ENCODE data around the gene RETN. TPM values are rescaled to one million over a fixed set of nuclear protein-coding genes. Genes with fewer than 3 reads are reported as not detected.
A peak's percentile ranks its signal among the peaks of the same experiment; 100 is the strongest.

Gene RETN
- total and polyA plus RNA-seq, 5 donors from 2014 or later, result not detected

DNA sequence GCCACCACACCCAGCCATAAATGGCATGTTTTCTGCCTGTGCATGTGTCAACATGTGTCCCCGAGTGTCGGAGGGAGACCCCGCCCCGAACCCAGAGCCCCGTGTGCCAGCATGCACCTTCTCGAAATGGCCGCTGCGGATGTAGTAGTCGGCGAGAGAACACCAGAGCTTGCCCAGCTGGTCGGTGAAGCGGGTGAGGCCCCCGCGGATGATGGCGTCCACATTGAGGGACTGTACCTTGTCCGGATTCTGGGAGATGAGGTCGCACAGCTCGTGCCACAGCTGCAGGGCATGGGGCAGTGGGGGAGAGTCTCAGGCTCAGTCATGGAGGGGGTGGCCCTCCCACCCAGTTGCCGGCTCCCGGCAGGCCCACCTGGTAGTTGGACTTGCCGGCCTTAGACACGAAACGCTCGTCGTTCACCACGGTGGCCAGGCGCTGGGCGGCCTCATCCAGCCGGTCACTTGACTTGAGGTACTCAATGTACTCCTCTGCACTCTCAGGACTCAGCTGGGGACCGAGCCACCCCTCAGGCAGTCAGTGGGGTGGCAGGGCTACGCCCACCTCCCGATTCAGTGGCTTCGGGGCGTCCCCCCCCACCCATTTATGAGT is 43.0 kb upstream of the RETN start:
- H3K4me3 Mint-ChIP-seq, result no peak overlapping the region
- H3K9me3 Mint-ChIP-seq, result no peaks in the 10 kb centered on the region
- no peak overlapping the region for H3K4me3 ChIP-seq (ENCODE audit: low read depth, low read length)
- H3K27me3 Mint-ChIP-seq, result peaks cover 7% of the 10 kb centered on the region
- ATAC-seq (ENCODE audit: low read depth in 2 of 2), result no peak
- no peaks in the 10 kb centered on the region for H3K9me3 ChIP-seq (ENCODE audit: control insufficient read depth in 2 of 2, low read length in 2 of 2)
- no peak for DNase-seq
- H3K4me1 ChIP-seq (ENCODE audit: control insufficient read depth, insufficient read depth, low read length, poor library complexity, severe bottlenecking), result peaks cover 27% of the 10 kb centered on the region
- H3K36me3 Mint-ChIP-seq, result peaks cover 25% of the 10 kb centered on the region
- no peaks in the 10 kb centered on the region for H3K27me3 ChIP-seq (ENCODE audit: control insufficient read depth, insufficient read depth, low read length)
- H3K4me1 Mint-ChIP-seq, result peaks cover 5 to 40% (median 22%) of the 10 kb centered on the region in 4 donors
- H3K27ac Mint-ChIP-seq, result no peak overlapping the region
- no peak overlapping the region for H3K27ac ChIP-seq (ENCODE audit: insufficient read depth, low read length, poor library complexity, severe bottlenecking)
- peaks cover 56% of the 10 kb centered on the region for H3K36me3 ChIP-seq (ENCODE audit: control insufficient read depth, insufficient read depth, low read length)

DNA sequence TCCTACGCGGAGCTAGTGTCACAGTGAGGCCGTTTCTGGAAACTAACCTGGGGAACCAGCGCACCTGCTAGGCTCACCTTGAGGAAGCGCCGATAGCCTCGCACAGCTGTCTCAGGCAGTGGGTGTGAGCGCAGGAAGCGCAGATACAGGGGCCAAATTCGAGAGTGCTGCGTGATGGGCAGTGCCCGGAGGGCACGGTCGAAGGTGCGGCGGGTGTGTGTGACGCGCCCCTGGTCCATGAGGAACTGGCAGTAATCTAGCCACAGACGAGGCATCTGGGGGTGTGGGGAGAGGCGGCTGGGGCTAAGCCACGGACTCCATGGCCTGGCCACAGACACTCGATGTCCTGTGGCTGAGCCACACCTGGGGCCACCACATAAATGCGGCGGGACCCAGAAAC is 41.7 kb upstream of the RETN start:
- H3K27me3 Mint-ChIP-seq, result peaks cover 7% of the 10 kb centered on the region
- peaks cover 17% of the 10 kb centered on the region for H3K36me3 Mint-ChIP-seq
- H3K27ac Mint-ChIP-seq, result peak overlapping the region in 1 of 3 donors; percentile 46
- ATAC-seq (ENCODE audit: low read depth in 2 of 2) (no peak), DNase-seq (no peak)
- Histone ChIP-seq H3K27ac (ENCODE audit: insufficient read depth, low read length, poor library complexity, severe bottlenecking) (no peak overlapping the region), H3K4me3 (ENCODE audit: low read depth, low read length) (no peak overlapping the region), H3K27me3 (ENCODE audit: control insufficient read depth, insufficient read depth, low read length) (no peaks in the 10 kb centered on the region), H3K36me3 (ENCODE audit: control insufficient read depth, insufficient read depth, low read length) (peaks cover 49% of the 10 kb centered on the region), H3K9me3 (ENCODE audit: control insufficient read depth in 2 of 2, low read length in 2 of 2) (no peaks in the 10 kb centered on the region), H3K4me1 (ENCODE audit: control insufficient read depth, insufficient read depth, low read length, poor library complexity, severe bottlenecking) (peaks cover 28% of the 10 kb centered on the region)
- H3K4me3 Mint-ChIP-seq, result peak overlapping the region; percentile 3 to 55 (median 42)
- H3K9me3 Mint-ChIP-seq, result no peaks in the 10 kb centered on the region
- H3K4me1 Mint-ChIP-seq, result peaks cover 5 to 50% (median 22%) of the 10 kb centered on the region in 4 donors

DNA sequence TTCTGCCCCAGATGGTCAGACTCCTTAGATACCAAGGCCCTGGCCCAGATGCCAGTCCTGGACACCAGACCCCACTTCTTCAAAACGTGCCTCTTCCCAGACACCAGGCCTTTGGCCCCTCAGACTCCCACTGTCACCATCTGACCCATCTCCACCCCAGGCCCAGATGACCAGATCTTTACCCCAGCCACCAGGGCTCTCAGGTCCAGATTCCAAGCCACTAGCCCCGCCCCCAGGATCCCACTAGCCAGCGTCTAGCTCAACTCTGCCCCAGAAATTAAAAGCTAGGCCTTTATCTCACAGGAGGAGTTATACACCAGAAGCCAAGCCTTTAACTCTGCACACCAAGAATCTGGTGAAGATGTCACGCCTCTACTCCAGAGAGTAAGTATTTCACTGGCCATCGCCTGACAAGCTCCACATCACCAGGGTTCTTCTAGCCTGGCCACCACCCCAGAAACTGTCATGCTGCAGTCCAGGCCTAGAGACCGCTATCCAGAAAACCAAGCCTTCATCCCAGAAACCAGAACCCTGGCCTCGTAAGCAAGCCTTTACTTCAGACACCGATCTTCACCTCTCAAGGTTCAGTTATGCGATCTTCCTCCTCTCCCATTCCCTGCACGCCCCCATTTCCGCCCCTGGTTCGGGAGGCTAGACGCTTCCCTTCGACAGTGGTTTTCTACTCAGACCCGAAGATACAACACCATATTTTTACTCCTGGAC is 40.1 kb upstream of the RETN start:
- H3K9me3 Mint-ChIP-seq, result no peaks in the 10 kb centered on the region

DNA sequence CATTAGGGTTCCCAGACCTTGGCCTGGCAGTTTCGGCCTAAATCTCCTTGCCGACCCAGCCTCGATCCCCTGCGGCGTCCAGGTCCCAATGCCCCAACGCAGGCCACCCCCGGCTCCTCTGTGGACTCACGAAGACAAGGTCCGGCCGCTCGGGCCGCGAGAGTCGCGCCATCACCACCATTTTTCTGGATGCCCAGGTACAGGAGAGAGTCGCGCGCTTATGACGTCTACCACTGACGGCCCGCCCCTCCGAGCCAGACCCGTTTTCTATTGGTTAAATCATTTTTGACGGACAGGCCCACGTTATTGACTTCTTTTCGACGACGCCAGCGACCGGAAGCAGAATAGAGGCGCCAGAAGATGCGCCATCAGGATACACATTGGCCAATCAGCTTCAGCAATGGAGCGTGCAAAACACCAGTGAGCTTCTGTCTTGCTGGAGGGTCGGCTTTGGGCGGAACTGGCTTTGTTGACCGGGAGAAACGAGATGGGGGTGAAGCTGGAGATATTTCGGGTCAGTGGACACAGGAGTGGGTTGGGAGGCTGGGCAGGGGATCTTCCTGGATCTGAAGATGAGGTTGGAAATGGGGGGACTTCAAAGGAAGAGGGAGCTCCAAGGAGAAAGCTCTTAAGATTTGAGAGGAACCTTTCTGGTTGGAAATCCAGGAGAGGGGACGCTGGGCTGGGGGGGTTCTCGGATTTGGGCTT is 39.3 kb upstream of the RETN start, which contains the start of the genes PET100 and XAB2:
TSS of gene PET100 (plus strand) at position 447 of the 708 bp plus-strand sequence. CDS start at position 488, 41 bp downstream.
TSS of gene XAB2 (minus strand) at position 199 of the 708 bp plus-strand sequence. CDS start at position 181, 18 bp downstream.
- Histone ChIP-seq H3K9me3 (ENCODE audit: control insufficient read depth in 2 of 2, low read length in 2 of 2) (no peaks in the 10 kb centered on the region), H3K27me3 (ENCODE audit: control insufficient read depth, insufficient read depth, low read length) (no peaks in the 10 kb centered on the region), H3K4me3 (ENCODE audit: low read depth, low read length) (peak within 1 kb of the TSS; percentile 98), H3K36me3 (ENCODE audit: control insufficient read depth, insufficient read depth, low read length) (peaks cover 33% of the 10 kb centered on the region), H3K27ac (ENCODE audit: insufficient read depth, low read length, poor library complexity, severe bottlenecking) (peak within 1 kb of the TSS; percentile 95), H3K4me1 (ENCODE audit: control insufficient read depth, insufficient read depth, low read length, poor library complexity, severe bottlenecking) (peaks cover 28% of the 10 kb centered on the region)
- peak within 1 kb of the TSS; percentile 98 to 100 (median 98) for H3K27ac Mint-ChIP-seq
- DNase-seq, result peak; percentile 93 to 99 (median 96)
- peak; percentile 96 to 98 for ATAC-seq (ENCODE audit: low read depth in 2 of 2)
- peaks cover 10% of the 10 kb centered on the region for H3K36me3 Mint-ChIP-seq
- H3K4me1 Mint-ChIP-seq, result peaks cover 5 to 56% (median 26%) of the 10 kb centered on the region in 4 donors
- peaks cover 7% of the 10 kb centered on the region for H3K27me3 Mint-ChIP-seq
- peak within 1 kb of the TSS; percentile 92 to 98 (median 97) for H3K4me3 Mint-ChIP-seq
- no peaks in the 10 kb centered on the region for H3K9me3 Mint-ChIP-seq

More for the DNA sequence above, 40.1 kb upstream of the RETN start:
- Histone ChIP-seq H3K4me3 (ENCODE audit: low read depth, low read length) (peak overlapping the region; percentile 98), H3K27me3 (ENCODE audit: control insufficient read depth, insufficient read depth, low read length) (no peaks in the 10 kb centered on the region), H3K9me3 (ENCODE audit: control insufficient read depth in 2 of 2, low read length in 2 of 2) (no peaks in the 10 kb centered on the region), H3K27ac (ENCODE audit: insufficient read depth, low read length, poor library complexity, severe bottlenecking) (peak overlapping the region; percentile 95), H3K4me1 (ENCODE audit: control insufficient read depth, insufficient read depth, low read length, poor library complexity, severe bottlenecking) (peaks cover 28% of the 10 kb centered on the region), H3K36me3 (ENCODE audit: control insufficient read depth, insufficient read depth, low read length) (peaks cover 37% of the 10 kb centered on the region)
- Mint-ChIP-seq H3K36me3 (peaks cover 10% of the 10 kb centered on the region), H3K27ac (peak overlapping the region; percentile 98 to 100 (median 98)), H3K27me3 (peaks cover 7% of the 10 kb centered on the region), H3K4me1 (peaks cover 5 to 50% (median 22%) of the 10 kb centered on the region in 4 donors), H3K4me3 (peak overlapping the region; percentile 92 to 98 (median 97))
- DNase-seq, result no peak
- ATAC-seq (ENCODE audit: low read depth in 2 of 2), result no peak

DNA sequence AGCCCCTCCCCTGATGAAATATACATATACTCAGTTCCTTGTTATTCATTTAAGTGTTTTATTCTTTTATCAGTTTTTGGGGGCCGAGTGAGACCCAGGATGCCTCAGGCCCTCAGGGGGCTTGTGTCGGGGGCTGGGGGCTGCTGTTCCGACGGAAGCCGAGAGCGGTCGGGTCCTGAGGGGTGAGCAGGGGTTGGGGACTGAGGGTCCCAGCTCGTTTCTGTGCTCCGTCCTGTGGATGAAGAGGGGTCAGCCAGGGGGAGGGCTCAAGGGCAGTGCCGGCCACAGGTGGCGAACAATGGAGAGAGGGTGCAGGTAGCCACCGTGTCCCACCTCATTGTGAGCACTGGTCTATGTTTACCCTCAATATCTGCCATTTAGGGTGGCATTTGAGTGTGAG is 37.3 kb upstream of the RETN start:
- H3K27ac Mint-ChIP-seq, result no peak overlapping the region
- peaks cover 10% of the 10 kb centered on the region for H3K36me3 Mint-ChIP-seq
- peaks cover 38% of the 10 kb centered on the region for H3K4me1 ChIP-seq (ENCODE audit: control insufficient read depth, insufficient read depth, low read length, poor library complexity, severe bottlenecking)

DNA sequence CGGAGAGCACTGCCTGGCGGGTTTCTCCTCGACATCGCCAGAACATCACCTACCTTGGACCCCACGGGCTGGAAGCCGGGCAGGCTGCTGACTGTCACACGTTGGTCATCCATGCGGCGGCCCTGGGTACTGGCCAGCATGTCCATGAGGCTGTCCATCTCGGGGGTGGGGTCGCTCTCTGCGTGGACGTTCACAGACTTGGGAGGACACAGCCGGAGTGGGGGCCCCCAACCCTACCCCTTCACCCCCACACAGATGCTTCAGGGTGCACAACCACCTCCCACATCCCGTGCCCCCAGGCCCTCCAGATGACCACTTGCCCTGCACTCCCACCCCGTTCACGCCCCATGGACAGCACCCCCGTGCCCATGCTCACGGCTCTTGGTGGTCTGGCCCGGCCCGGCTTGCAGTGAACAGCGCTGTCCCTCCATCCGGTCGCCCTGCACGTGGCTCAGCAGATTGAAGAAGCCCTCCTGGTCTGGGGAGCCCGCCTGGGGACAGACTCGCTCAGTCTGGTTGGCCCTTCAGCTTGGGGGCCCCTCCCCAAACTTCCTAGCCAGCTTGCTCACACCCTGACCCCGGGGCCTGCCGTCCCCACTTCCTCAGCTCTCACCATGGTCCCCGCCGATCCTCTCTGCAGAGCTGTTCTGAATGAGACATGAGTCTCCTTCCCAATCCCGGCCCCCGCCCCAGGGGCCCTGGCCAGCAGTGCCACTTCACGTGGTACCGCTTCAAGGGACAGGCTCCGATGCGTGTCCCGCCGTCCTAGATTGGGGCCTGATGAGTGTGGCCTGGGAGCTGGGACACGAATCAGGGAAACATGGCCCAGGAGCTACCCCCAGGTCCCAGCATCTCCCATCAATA is 36.3 kb upstream of the RETN start:
- H3K4me3 Mint-ChIP-seq, result peak overlapping the region in 2 of 4 donors; percentile 26 to 53

More for the DNA sequence above, 37.3 kb upstream of the RETN start:
- H3K27me3 Mint-ChIP-seq, result peaks cover 7% of the 10 kb centered on the region
- no peak for DNase-seq
- no peaks in the 10 kb centered on the region for H3K9me3 Mint-ChIP-seq
- no peaks in the 10 kb centered on the region for H3K27me3 ChIP-seq (ENCODE audit: control insufficient read depth, insufficient read depth, low read length)
- H3K4me3 ChIP-seq (ENCODE audit: low read depth, low read length), result no peak overlapping the region
- no peaks in the 10 kb centered on the region for H3K9me3 ChIP-seq (ENCODE audit: control insufficient read depth in 2 of 2, low read length in 2 of 2)
- no peak for ATAC-seq (ENCODE audit: low read depth in 2 of 2)
- H3K36me3 ChIP-seq (ENCODE audit: control insufficient read depth, insufficient read depth, low read length), result peaks cover 15% of the 10 kb centered on the region
- H3K27ac ChIP-seq (ENCODE audit: insufficient read depth, low read length, poor library complexity, severe bottlenecking), result no peak overlapping the region
- peaks cover 5 to 71% (median 29%) of the 10 kb centered on the region in 4 donors for H3K4me1 Mint-ChIP-seq
- peak overlapping the region; percentile 52 to 75 (median 62) for H3K4me3 Mint-ChIP-seq

DNA sequence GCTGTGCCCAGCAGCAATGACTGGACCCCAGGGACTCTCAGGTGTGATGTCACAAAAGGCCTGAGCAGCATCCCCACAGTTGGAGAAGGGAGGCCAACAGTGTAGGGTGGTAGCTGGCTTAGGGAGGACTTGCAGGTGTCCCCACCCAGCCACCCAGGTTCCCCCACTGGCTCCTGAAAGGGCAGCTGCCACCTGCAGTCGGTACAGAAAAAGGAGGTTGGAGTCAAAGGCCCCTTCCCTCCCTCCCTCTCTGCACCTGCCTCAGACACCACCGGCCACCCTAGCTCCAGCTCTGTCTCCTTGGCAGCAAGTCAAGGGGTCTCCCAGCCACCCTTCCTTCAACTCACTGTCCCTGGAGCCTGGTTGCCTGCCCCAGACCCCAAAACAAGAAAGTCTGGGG is 35.2 kb upstream of the RETN start, which contains the start of gene PCP2:
TSS of gene PCP2 (minus strand) at position 22 of the 400 bp plus-strand sequence. CDS start 262 bp downstream, outside the sequence.
- no peak within 1 kb of the TSS for H3K4me3 ChIP-seq (ENCODE audit: low read depth, low read length)
- Mint-ChIP-seq H3K9me3 (no peaks in the 10 kb centered on the region), H3K4me1 (peaks cover 5 to 74% (median 22%) of the 10 kb centered on the region in 4 donors), H3K27me3 (peaks cover 7% of the 10 kb centered on the region), H3K36me3 (peaks cover 7% of the 10 kb centered on the region), H3K4me3 (peak within 1 kb of the TSS; percentile 29 to 89 (median 59)), H3K27ac (peak within 1 kb of the TSS in 1 of 3 donors; percentile 32)
- H3K27me3 ChIP-seq (ENCODE audit: control insufficient read depth, insufficient read depth, low read length), result no peaks in the 10 kb centered on the region
- no peaks in the 10 kb centered on the region for H3K9me3 ChIP-seq (ENCODE audit: control insufficient read depth in 2 of 2, low read length in 2 of 2)
- ATAC-seq (ENCODE audit: low read depth in 2 of 2), result no peak
- H3K4me1 ChIP-seq (ENCODE audit: control insufficient read depth, insufficient read depth, low read length, poor library complexity, severe bottlenecking), result peaks cover 42% of the 10 kb centered on the region
- peaks cover 4% of the 10 kb centered on the region for H3K36me3 ChIP-seq (ENCODE audit: control insufficient read depth, insufficient read depth, low read length)
- DNase-seq, result no peak
- H3K27ac ChIP-seq (ENCODE audit: insufficient read depth, low read length, poor library complexity, severe bottlenecking), result no peak within 1 kb of the TSS

More for the DNA sequence above, 36.3 kb upstream of the RETN start:
- H3K4me3 ChIP-seq (ENCODE audit: low read depth, low read length), result no peak overlapping the region
- no peak overlapping the region for H3K27ac Mint-ChIP-seq
- H3K9me3 ChIP-seq (ENCODE audit: control insufficient read depth in 2 of 2, low read length in 2 of 2), result no peaks in the 10 kb centered on the region
- no peaks in the 10 kb centered on the region for H3K27me3 ChIP-seq (ENCODE audit: control insufficient read depth, insufficient read depth, low read length)
- H3K9me3 Mint-ChIP-seq, result no peaks in the 10 kb centered on the region
- peaks cover 5 to 72% (median 31%) of the 10 kb centered on the region in 4 donors for H3K4me1 Mint-ChIP-seq
- H3K36me3 Mint-ChIP-seq, result peaks cover 7% of the 10 kb centered on the region
- ATAC-seq (ENCODE audit: low read depth in 2 of 2) (no peak), DNase-seq (no peak)
- no peak overlapping the region for H3K27ac ChIP-seq (ENCODE audit: insufficient read depth, low read length, poor library complexity, severe bottlenecking)
- H3K27me3 Mint-ChIP-seq, result peaks cover 7% of the 10 kb centered on the region
- H3K4me1 ChIP-seq (ENCODE audit: control insufficient read depth, insufficient read depth, low read length, poor library complexity, severe bottlenecking), result peaks cover 44% of the 10 kb centered on the region
- peaks cover 7% of the 10 kb centered on the region for H3K36me3 ChIP-seq (ENCODE audit: control insufficient read depth, insufficient read depth, low read length)

Measured in CD4-positive, CD25-positive, alpha-beta regulatory T cell (primary cell).